ENCODE measurements around the gene POLR2E.
"Not testable (repeated sequence)": the region's sequence is repeated elsewhere in the genome, so short reads cannot be mapped to it uniquely, and the experiment has no call there.

Gene POLR2E

GRCh38 chr19:1125601-1126467 is 30.7 kb upstream of the POLR2E start:
- no peak for DNase-seq

GRCh38 chr19:1123885-1124677 is 28.9 kb upstream of the POLR2E start:
- no peak for DNase-seq

- DNase-seq, result no peak
These were observed 28.2 kb upstream of the POLR2E start for GRCh38 chr19:1123381-1123780.

DNA sequence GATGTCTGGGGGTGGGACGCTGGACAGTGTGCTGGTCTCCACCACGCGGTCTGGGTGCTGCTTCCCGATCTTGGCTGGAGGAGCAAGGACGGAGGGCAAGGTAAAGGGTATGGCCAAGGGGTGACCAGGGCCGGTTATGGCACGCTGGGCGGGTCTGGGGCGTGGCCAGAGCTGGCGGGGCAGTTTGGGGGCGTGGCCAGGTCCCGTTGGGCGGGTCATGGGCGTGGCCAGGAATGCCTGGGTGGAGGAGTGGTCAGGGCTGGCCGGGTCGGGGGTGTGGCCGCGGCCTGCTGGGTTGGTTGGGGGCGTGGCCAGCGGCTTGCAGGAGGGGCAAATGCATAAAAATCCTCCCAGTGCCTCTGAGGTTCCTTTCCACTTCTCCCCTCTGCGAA is 27.8 kb upstream of the POLR2E start:
- DNase-seq, result no peak

DNA sequence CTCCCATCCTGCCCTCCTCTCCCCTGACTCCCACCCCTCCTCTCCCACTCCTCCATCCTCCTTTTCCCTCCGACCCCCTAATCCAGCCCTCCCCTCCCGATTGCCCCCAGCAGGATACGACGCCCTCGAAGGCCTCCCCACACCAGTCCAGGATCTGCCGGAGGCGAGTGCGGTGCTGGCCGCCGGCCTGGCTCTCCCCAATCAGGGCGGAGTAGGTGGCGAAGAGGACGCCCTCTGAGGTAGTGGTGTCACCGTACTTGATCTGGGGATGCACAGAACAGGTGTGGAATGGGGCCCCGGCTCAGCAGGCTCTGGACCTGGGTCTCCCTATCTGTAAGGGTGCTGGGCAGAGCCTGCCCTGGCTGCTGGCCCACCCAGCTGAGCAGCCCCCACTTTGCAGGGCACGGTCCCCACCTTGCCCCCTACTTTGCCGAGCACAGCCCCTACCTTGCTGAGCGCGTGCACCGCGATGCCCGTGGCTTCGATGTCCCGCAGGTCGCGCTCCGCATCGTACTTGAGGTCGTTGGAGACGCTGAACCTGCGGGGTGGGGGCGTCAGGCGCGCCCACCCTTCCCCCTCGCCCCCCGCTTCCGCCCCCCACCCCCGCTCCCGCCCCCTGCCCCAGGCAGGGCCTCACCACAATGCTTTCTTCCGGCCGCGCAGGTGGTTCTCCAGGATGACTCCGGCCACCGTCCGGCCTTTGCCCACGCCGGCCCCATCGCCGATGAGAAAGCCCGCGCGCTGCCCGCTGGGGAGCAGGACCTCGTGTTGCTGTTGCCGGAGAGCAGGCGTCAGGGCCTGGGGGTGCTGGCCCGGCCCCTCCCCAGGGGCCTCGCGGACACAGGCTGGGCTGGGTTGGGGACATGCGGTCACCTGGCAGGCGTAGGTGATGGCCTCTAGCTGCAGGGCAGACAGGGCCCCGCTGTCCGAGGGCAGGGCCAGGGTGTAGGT is 27.1 kb upstream of the POLR2E start:
- no peak for DNase-seq

- no peak for DNase-seq
These were observed 26.2 kb upstream of the POLR2E start for GRCh38 chr19:1121395-1121794.

DNA sequence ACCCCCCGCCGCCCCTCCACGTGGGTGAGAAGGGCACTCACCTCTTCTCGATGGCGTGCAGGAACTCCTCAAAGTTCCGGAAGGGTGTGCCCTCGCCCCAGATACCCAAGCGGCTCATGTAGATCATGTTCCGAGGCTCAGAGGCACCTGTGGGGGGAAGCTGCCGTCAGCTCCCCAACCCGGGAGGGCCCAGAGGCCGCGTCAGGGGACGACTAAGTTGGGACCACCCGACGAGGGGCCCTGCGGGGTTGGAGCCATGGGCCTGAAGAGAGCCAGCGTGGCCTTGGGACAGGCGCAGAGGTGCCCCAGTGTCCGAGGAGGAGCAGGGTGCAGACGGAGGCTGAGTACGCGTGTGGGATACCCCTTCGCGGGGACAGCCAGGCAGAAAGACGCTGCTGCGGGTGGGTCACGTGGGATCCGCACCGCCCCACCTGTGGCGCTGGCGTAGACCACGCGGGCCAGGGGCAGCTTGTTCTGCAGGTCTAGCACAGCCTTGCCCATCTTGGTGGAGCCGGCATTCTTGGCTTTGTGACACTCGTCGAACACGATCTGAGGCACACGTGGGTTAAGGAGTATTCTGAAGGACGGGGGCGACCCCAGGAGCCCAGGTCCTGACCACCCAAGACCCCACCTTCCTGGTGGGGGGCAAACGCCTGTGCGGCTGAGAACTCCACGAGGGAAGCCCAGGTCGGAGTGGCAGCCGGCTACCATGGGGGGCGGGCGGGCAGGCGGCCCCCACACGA is 24.5 kb upstream of the POLR2E start:
- no peak for DNase-seq

DNA sequence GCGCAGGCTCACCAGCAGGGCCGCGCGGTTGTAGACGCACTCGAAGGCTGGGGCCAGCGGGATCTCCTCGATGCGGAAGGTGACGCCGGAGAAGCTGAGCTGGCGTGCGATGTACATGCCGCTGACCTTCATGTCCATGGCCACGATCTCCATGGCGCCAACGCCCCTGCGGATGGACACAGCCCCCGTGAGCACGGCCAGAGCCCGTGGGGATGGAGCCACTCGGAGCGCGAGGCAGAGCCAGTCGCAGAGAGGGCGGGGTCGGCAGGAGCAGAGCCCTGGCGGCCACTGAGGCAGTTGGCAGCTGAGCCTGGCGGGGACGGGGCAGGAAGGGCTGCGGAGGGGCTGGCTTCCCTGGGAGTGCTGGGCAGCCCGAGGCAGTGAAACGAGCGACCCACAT is 23.8 kb upstream of the POLR2E start:
- no peak for DNase-seq

- DNase-seq, result no peak
These were observed 22.5 kb upstream of the POLR2E start for GRCh38 chr19:1117654-1118053.

- no peak for DNase-seq
These were observed 21.8 kb upstream of the POLR2E start for GRCh38 chr19:1116726-1117581.

GRCh38 chr19:1115646-1116420 is 20.7 kb upstream of the POLR2E start:
- DNase-seq, result no peak

DNA sequence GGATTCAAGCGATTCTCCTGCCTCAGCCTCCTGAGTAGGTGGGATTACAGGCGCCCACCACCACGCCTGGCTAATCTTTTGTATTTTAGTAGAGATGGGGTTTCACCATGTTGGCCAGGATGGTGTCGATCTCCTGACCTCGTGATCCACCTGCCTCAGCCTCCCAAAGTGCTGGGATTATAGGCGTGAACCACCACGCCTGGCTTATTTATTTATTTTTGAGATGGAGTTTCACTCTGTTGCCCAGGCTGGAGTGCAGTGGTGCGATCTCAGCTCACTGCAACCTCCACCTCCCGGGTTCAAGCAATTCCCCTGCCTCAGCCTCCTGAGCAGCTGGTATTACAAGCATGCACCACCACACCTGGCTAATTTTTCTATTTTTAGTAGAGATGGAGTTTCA is 19.6 kb upstream of the POLR2E start:
- DNase-seq, result not testable (repeated sequence)

DNA sequence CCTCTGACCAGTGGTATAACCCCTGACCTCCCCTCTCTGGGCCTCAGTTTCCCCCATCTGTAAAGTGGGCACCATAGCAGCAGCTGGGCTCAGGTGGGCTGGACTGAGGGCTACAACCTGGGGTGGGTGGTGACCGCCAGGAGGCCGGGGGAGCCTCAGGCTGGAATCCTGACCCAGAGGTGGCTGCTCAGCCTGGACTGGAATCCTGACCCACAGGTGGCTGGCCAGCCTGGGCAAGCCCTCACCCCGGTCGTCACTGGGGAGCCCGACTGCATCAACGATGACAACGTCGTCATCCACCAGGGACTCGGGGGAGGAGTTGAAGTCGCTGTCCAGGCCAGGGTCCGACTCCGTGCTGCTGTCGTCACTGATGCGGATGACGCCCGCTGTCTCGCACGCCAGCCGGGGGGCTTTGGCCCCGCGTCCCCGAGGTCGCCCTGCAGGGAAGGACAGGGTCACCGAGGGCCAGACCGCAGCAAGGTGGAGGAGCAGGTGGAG is 18.9 kb upstream of the POLR2E start:
- no peak for DNase-seq

DNA sequence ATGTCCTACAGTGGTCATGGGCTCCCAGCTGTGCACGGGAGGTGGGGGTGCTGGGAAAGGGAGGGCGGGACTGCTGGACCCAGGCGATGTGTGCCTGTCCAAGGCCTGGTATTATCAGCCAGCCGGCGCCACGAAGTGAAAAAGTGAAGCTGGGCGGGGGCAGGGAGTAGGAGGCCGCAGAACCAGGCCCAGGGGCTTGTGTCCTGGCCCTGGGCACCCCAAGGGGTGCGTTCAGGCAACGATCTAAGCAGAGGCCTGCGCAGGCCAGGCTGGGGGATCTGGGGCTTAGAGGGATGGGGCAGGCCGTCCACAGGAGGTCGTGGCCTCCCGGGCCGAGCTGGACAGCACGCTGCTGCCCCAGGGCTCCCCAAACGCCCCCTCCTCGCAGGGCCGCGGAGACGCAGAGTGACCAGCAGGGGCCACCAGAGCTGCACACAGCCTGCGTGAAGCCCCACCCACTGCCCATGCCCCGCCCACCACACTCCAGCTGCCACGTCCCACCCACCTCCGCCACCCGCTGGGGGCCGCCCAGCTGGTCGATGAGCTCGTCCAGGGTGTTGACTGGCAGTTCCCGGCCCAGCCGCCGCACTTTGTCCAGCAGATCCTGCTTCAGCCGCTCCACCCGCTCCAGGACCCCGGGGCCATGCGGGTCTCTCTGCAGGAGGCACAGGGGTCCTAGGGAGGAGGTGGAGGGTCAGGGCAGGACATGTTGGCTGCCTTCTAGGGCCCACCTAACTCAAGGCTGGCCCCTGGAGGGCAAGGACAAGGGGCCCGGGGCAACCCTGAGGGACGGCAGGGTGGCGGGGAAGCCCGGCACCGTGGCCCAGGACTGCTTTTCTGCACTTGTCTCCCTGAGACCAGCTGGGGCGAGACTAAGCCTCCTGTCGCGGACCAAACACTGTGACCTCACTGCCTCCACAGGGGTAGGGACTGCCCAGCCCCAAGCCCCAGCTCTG is 18.1 kb upstream of the POLR2E start:
- DNase-seq, result peak; percentile 83

DNA sequence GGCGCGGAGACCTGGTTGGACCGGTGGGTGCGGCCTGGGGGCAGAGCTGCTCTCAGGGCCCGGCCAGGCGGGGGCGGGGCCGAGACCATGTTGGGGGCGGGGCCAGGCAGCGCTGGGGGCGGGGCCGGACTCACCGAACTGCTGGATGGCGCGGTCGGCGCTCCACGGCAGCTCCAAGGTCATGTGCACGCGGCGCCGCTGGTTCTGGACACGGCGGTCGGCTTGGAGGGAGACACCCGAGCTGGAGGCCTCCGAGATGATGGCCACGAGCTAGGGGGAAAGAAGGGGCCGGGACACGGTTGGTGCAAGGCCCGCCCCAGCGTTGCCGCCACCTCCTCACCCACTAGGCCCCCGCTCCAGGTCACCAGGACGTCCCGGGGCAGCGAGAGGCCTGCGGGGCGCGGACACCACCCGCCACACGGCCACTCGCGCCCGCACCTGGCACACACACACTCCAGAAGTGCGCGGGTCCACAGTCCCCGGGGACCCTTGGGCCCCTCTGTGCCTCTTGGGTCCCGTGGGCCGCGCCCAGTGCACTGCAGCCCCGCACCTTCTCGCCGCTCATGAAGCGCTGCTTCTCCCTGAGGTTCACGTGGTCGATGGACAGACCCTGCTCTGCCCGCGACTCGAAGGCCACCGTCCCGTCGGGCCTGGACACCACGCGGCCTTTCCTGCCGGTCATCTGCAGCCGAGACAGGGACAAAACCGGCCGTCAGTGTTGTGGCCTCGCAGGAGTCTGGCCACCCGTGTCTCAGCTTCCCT is 17.3 kb upstream of the POLR2E start:
- no peak for DNase-seq

DNA sequence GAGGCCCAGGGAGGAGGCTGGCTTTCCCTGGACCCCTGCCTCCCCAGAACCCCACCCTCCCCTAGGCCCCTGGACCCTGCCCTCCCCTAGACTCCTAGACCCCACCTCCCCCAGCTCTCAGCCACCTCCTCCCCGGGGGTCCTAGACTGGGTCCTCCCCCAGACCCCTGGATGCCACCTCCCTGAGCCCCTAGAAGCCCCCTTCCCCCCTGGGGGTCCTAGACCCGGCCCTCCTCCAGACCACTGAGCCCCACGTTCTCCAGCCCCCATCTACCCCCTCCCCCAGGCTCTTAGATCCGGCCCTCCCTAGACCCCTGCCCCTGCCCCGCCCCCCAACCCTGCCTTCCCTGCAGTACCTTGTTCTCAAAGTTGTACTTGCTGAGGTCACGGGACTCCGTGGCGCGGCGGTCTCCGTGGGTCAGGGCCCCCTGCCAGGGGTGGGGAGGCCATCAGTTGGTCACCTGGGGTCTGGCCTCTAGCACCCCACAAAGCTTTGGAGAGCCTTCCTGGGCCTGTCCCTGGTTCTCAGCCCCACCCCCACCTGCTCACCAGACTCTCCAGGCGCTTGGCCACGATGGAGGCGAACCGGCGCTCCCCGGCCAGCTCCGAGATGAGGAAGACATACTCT is 16.6 kb upstream of the POLR2E start:
- no peak for DNase-seq

GRCh38 chr19:1110809-1111640 is 15.8 kb upstream of the POLR2E start:
- DNase-seq, result no peak
